MM.1S (cell line): ENCODE data around the gene GLIS2.

Source experiments
- EZH2 ChIP-seq: fragments of 300-600 bp; sonication (generic); optimal IDR thresholded peaks from 2 replicates; pipeline ENCODE3; 2017; ENCODE audit warnings: low read depth, mild to moderate bottlenecking, antibody characterized with exemption, low read length, mixed read lengths
- EZH2phosphoT487 ChIP-seq: fragments of 300-600 bp; sonication (generic); IDR thresholded peaks from 2 replicates; pipeline ENCODE4 v1.6.1; 2018; ENCODE audit warnings: antibody characterized with exemption, low read length
- TF ChIP-seq, protein P1 (sequence below): fragments of 300-600 bp; sonication (generic); IDR thresholded peaks from 2 replicates; pipeline ENCODE4 v1.5.1; 2016; ENCODE audit warnings: antibody characterized with exemption, low read length, mixed read lengths

DNA sequence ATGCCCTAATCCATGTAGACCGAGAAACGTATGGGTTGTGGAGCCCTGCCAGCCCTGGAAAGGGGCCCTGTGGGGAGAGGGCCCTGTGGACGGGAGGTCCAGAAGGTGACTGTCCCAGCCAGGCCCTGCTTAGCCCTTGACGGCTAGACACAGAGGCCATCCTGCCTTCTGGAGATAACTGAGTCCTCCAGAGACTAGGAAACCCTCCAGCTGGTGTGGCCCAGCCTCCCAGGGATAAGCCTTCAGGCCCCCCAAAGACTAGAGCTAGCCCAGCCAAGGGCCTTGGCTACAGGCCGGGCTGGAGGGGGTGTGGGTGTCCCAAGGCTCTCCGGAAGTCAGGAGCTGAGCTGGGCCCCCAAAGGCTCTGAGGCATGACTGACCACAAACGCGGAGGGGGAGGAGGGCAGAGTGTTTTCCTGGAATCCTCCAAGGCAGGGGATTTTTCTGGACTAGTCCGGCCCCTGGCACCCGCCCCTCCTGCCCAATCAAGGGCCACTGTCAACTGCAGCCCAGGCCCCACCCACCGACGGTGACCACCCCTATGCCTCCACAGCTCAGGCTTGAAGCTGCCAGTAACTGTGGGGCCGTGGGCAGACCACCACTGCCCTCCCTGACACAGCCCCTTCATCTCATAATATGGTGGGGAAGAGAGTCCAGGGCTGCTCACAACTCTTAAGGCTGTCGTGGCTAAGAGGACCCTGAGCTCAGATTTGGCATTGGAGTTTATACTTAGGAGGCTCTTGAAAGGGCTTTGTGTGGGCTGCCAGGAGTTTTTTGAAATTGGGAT, 54.9 kb downstream of the GLIS2 start:
- TF ChIP-seq, protein P1, sequence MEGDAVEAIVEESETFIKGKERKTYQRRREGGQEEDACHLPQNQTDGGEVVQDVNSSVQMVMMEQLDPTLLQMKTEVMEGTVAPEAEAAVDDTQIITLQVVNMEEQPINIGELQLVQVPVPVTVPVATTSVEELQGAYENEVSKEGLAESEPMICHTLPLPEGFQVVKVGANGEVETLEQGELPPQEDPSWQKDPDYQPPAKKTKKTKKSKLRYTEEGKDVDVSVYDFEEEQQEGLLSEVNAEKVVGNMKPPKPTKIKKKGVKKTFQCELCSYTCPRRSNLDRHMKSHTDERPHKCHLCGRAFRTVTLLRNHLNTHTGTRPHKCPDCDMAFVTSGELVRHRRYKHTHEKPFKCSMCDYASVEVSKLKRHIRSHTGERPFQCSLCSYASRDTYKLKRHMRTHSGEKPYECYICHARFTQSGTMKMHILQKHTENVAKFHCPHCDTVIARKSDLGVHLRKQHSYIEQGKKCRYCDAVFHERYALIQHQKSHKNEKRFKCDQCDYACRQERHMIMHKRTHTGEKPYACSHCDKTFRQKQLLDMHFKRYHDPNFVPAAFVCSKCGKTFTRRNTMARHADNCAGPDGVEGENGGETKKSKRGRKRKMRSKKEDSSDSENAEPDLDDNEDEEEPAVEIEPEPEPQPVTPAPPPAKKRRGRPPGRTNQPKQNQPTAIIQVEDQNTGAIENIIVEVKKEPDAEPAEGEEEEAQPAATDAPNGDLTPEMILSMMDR: no peak
- TF ChIP-seq EZH2 (no peak), EZH2phosphoT487 (no peak)
